Neural progenitor cell (in vitro differentiated cells): Measurements from ENCODE around the gene MTX1. TPM values are rescaled to one million over a fixed set of nuclear protein-coding genes. Genes with fewer than 3 reads are reported as not detected.
"Not testable (repeated sequence)": the region's sequence is repeated elsewhere in the genome, so short reads cannot be mapped to it uniquely, and the experiment has no call there.

Experiments used
- DNase-seq: peaks from one replicate; pipeline ENCODE4 v3.0.0-alpha.2; 2016; ENCODE audit warnings: low spot score
- H2AFZ ChIP-seq: fragments of 200-600 bp; sonication (generic); replicated peaks from 2 replicates; pipeline ENCODE4 v1.6.1; 2016; ENCODE audit warnings: antibody characterized with exemption
- H3F3A ChIP-seq: fragments of 200-600 bp; sonication (generic); 2 replicates; pipeline ENCODE4 v1.6.1; 2016; ENCODE audit warnings: antibody characterized with exemption, low read depth
- H3K27ac ChIP-seq: fragments of 200-600 bp; sonication (generic); 2 replicates; pipeline ENCODE4 v1.5.1; 2016; ENCODE audit warnings: mild to moderate bottlenecking
- H3K27me3 ChIP-seq: fragments of 200-600 bp; sonication (generic); 2 replicates; pipeline ENCODE4 v1.6.1; 2016; ENCODE audit warnings: mild to moderate bottlenecking, moderate library complexity
- H3K36me3 ChIP-seq: fragments of 200-600 bp; sonication (generic); 2 replicates; pipeline ENCODE4 v1.5.1; 2016
- H3K4me1 ChIP-seq: fragments of 200-600 bp; sonication (generic); 2 replicates; pipeline ENCODE4 v1.6.1; 2016; ENCODE audit warnings: mixed run types
- H3K4me2 ChIP-seq: fragments of 200-600 bp; sonication (generic); 2 replicates; pipeline ENCODE4 v1.6.1; 2016
- H3K4me3 ChIP-seq: fragments of 200-600 bp; sonication (generic); 2 replicates; pipeline ENCODE4 v1.5.1; 2016
- H3K79me2 ChIP-seq: fragments of 200-600 bp; sonication (generic); 2 replicates; pipeline ENCODE4 v1.6.1; 2016; ENCODE audit warnings: low read depth
- H3K9ac ChIP-seq: fragments of 200-600 bp; sonication (generic); 2 replicates; pipeline ENCODE4 v1.6.1; 2016
- H3K9me3 ChIP-seq: fragments of 200-600 bp; sonication (generic); 2 replicates; pipeline ENCODE4 v1.5.1; 2016; ENCODE audit warnings: low read depth
- H4K20me1 ChIP-seq: fragments of 200-600 bp; sonication (generic); 2 replicates; pipeline ENCODE4 v1.6.1; 2016; ENCODE audit warnings: low read depth
- H3K27ac Mint-ChIP-seq: 3 replicates; pipeline ENCODE4 v1.8.0; 2021; ENCODE audit warnings: mixed read lengths
- H3K27me3 Mint-ChIP-seq: 2 replicates; pipeline ENCODE4 v1.8.0; 2022; ENCODE audit warnings: low read depth, mild to moderate bottlenecking, inconsistent platforms, moderate library complexity, mixed read lengths; ENCODE audit not compliant: insufficient read depth
- H3K36me3 Mint-ChIP-seq: 3 replicates; pipeline ENCODE4 v1.8.0; 2021; ENCODE audit warnings: mixed read lengths
- H3K4me1 Mint-ChIP-seq: 3 replicates; pipeline ENCODE4 v1.8.0; 2021; ENCODE audit warnings: mixed read lengths
- H3K4me3 Mint-ChIP-seq: 3 replicates; pipeline ENCODE4 v1.8.0; 2021; ENCODE audit warnings: mild to moderate bottlenecking, moderate library complexity, mixed read lengths
- H3K9me3 Mint-ChIP-seq: 3 replicates; pipeline ENCODE4 v1.8.0; 2020; ENCODE audit warnings: mixed read lengths
- EZH2 ChIP-seq: fragments of 200-600 bp; sonication (generic); IDR thresholded peaks from 2 replicates; pipeline ENCODE4 v1.6.1; 2017; ENCODE audit warnings: antibody characterized with exemption, mild to moderate bottlenecking, moderate library complexity
- EZH2phosphoT487 ChIP-seq: fragments of 200-600 bp; sonication (generic); IDR thresholded peaks from 2 replicates; pipeline ENCODE4 v1.6.1; 2017; ENCODE audit warnings: antibody characterized with exemption
- total RNA-seq: library from RNA; depleted of rRNA; stranded (reverse); fragments of >200 nt; gene quantifications from 2 replicates; pipeline ENCODE4 v1.2.3, GENCODE V29; 2015; ENCODE audit warnings: low replicate concordance
- TF ChIP-seq, protein P1 (sequence below): fragments of 200-600 bp; sonication (generic); IDR thresholded peaks from 2 replicates; pipeline ENCODE4 v1.5.1; 2017; ENCODE audit warnings: antibody characterized with exemption, mild to moderate bottlenecking

Gene MTX1
- total RNA-seq, 1 donor from 2014 or later = 25.6 TPM

DNA sequence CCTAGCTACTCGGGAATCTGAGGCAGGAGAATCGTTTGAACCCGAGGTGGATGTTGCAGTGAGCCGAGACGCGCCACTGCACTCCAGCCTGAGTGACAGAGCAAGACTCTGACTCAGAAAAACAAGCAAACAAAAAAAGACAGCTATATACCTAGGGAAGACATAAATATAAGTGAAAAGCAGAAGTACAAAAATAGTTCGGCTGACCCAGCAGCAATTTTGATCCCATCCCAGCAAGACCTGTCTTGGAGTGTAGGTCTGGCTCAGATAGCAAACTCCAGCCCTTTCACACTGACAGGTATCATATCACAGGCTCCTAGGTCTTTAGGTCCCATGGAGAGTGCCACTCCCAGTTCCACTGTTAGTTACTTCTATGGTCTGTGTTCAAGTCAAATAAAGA, 14.6 kb downstream of the MTX1 start:
- H3K9me3 Mint-ChIP-seq = no peaks in the 10 kb centered on the region
- Histone ChIP-seq H3K79me2 (peaks cover 27% of the 10 kb centered on the region), H4K20me1 (peaks cover 12% of the 10 kb centered on the region), H2AFZ (no peak overlapping the region), H3K9ac (no peak overlapping the region), H3K9me3 (no peaks in the 10 kb centered on the region), H3K4me2 (no peak overlapping the region), H3K27ac (no peak overlapping the region), H3K36me3 (no peaks in the 10 kb centered on the region), H3K27me3 (no peaks in the 10 kb centered on the region), H3K4me3 (no peak overlapping the region), H3K4me1 (peaks cover 14% of the 10 kb centered on the region), H3F3A (peaks cover 61% of the 10 kb centered on the region)
- peaks cover 41% of the 10 kb centered on the region for H3K4me1 Mint-ChIP-seq
- peaks cover 4% of the 10 kb centered on the region for H3K27me3 Mint-ChIP-seq
- TF ChIP-seq EZH2 (no peak), EZH2phosphoT487 (no peak)
- TF ChIP-seq, protein P1, sequence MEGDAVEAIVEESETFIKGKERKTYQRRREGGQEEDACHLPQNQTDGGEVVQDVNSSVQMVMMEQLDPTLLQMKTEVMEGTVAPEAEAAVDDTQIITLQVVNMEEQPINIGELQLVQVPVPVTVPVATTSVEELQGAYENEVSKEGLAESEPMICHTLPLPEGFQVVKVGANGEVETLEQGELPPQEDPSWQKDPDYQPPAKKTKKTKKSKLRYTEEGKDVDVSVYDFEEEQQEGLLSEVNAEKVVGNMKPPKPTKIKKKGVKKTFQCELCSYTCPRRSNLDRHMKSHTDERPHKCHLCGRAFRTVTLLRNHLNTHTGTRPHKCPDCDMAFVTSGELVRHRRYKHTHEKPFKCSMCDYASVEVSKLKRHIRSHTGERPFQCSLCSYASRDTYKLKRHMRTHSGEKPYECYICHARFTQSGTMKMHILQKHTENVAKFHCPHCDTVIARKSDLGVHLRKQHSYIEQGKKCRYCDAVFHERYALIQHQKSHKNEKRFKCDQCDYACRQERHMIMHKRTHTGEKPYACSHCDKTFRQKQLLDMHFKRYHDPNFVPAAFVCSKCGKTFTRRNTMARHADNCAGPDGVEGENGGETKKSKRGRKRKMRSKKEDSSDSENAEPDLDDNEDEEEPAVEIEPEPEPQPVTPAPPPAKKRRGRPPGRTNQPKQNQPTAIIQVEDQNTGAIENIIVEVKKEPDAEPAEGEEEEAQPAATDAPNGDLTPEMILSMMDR = no peak
- peaks cover 12% of the 10 kb centered on the region for H3K36me3 Mint-ChIP-seq
- no peak overlapping the region for H3K4me3 Mint-ChIP-seq
- no peak for DNase-seq
- no peak overlapping the region for H3K27ac Mint-ChIP-seq

DNA sequence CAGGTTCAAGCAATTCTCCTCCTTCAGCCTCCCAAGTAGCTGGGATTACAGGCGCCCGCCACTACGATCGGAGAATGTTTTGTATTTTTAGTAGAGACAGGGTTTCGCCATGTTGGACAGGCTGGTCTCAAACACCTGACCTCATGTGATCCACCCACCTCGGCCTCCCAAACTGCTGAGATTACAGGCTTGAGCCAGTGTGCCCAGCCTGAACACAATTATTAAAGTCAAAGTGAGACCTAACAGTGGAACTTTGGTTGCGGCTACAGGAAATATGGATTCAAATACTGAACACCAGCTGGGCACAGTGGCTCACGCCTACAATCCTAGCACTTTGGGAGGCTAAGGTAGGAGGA, 16.9 kb downstream of the MTX1 start:
- not testable (repeated sequence) for H3K27ac ChIP-seq, H3K9ac ChIP-seq, DNase-seq, H3K36me3 ChIP-seq, H2AFZ ChIP-seq, H3K9me3 Mint-ChIP-seq, H3K27me3 Mint-ChIP-seq, H3K27me3 ChIP-seq, H3K4me3 ChIP-seq, H3K9me3 ChIP-seq
- Mint-ChIP-seq H3K27ac (peak overlapping the region; percentile 72), H3K36me3 (peaks cover 12% of the 10 kb centered on the region), H3K4me1 (peaks cover 43% of the 10 kb centered on the region), H3K4me3 (peak overlapping the region; percentile 89)
- Histone ChIP-seq H3K79me2 (peaks cover 27% of the 10 kb centered on the region), H4K20me1 (peaks cover 12% of the 10 kb centered on the region), H3F3A (peaks cover 58% of the 10 kb centered on the region), H3K4me2 (peak overlapping the region; percentile 84), H3K4me1 (peaks cover 20% of the 10 kb centered on the region)

DNA sequence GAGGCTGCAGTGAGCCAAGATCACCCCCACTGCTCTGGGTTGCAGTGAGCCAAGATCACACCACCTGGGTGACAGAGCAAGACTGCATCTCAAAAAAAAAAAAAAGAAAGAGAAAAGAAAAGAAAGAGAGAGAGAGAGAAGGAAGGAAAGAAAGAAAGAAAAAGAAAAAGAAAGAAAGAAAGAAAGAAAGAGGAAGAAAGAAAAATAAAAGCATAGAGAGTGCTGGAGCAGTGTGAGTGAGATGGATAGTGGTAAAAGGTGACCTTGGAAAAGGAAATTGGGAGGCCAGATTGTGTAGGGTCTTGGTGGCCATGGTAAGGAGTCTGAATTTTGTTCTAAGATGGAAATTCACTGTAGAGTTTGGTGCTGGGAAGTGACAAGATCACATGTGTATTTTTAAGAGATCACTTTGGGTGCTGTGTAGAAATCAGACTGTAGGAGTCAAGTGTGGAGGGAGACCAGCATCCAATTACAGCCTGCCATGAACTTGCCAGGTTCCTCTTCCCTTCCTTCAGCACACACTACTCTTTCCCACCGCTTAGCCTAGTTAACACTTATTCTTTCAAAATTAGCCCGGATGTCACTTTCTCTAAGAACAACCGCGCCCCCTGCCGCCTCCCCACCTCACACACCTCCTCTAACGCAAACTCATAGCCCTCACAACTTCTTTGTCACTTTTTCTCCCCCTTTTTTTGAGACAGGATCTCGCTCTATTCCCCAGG, 17.9 kb downstream of the MTX1 start:
- Histone ChIP-seq H4K20me1 (peaks cover 12% of the 10 kb centered on the region), H3K27me3 (peaks cover 7% of the 10 kb centered on the region), H3K4me3 (peak overlapping the region; percentile 57), H3K9me3 (no peaks in the 10 kb centered on the region), H3K27ac (peak overlapping the region; percentile 8), H3K4me1 (peaks cover 20% of the 10 kb centered on the region), H3K79me2 (peaks cover 27% of the 10 kb centered on the region), H3K36me3 (no peaks in the 10 kb centered on the region), H3F3A (peaks cover 49% of the 10 kb centered on the region), H3K4me2 (peak overlapping the region; percentile 84), H2AFZ (peak overlapping the region; percentile 30), H3K9ac (peak overlapping the region; percentile 30)
- peak overlapping the region; percentile 93 for H3K27ac Mint-ChIP-seq
- H3K36me3 Mint-ChIP-seq = peaks cover 12% of the 10 kb centered on the region
- H3K4me1 Mint-ChIP-seq = peaks cover 43% of the 10 kb centered on the region
- peak overlapping the region; percentile 89 for H3K4me3 Mint-ChIP-seq
- peak; percentile 83 for DNase-seq
- H3K27me3 Mint-ChIP-seq = peaks cover 6% of the 10 kb centered on the region
- H3K9me3 Mint-ChIP-seq = no peaks in the 10 kb centered on the region
- TF ChIP-seq EZH2 = no peak
- TF ChIP-seq, protein P1 = peak; percentile 62

DNA sequence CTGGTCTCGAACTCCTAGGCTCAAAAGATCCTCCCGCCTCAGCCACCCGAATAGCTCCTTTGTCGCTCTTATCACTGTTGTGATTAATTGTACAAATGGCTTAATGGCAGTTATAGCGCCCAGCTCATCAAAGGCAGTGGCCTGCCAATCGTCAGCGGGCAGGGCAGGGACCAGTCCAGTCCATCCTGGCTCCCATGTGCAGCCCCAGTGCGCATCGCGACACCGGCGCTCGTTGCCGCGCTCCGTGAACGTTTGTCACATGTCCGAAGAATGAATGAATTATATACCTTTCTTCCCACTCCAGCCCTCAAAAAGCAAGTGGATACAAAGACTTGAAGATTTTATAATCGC, 18.4 kb downstream of the MTX1 start:
- peaks cover 12% of the 10 kb centered on the region for H4K20me1 ChIP-seq
- peak overlapping the region; percentile 57 for H3K4me3 ChIP-seq
- Mint-ChIP-seq H3K4me3 (peak overlapping the region; percentile 89), H3K27ac (peak overlapping the region; percentile 93), H3K9me3 (no peaks in the 10 kb centered on the region), H3K4me1 (peaks cover 43% of the 10 kb centered on the region), H3K27me3 (peaks cover 7% of the 10 kb centered on the region), H3K36me3 (peaks cover 12% of the 10 kb centered on the region)
- TF ChIP-seq, protein P1 = peak; percentile 4
- TF ChIP-seq EZH2 = no peak
- DNase-seq = peak; percentile 88
- H3K27me3 ChIP-seq = peaks cover 7% of the 10 kb centered on the region
- peak overlapping the region; percentile 30 for H3K9ac ChIP-seq
- H3F3A ChIP-seq = peaks cover 46% of the 10 kb centered on the region
- peaks cover 20% of the 10 kb centered on the region for H3K4me1 ChIP-seq
- peak overlapping the region; percentile 84 for H3K4me2 ChIP-seq
- peak overlapping the region; percentile 30 for H2AFZ ChIP-seq
- peaks cover 27% of the 10 kb centered on the region for H3K79me2 ChIP-seq
- peak overlapping the region; percentile 8 for H3K27ac ChIP-seq
- no peaks in the 10 kb centered on the region for H3K9me3 ChIP-seq
- no peaks in the 10 kb centered on the region for H3K36me3 ChIP-seq
